GM21528 (cell line): Measurements from ENCODE around the gene PNLDC1.
"Not testable (repeated sequence)": the region's sequence is repeated elsewhere in the genome, so short reads cannot be mapped to it uniquely, and the experiment has no call there.

Experiments
- ATAC-seq: cut with Tn5 transposase; IDR thresholded peaks from one replicate; pipeline ENCODE4 v1.9.1; 2021; ENCODE audit warnings: mild to moderate bottlenecking, moderate library complexity; ENCODE audit not compliant: unreplicated experiment, low FRiP score

The PNLDC1 gene

GRCh38 chr6:159778542-159779103, 21.5 kb upstream of the PNLDC1 start:
- ATAC-seq: no peak

- ATAC-seq: no peak
These were observed 11.8 kb upstream of the PNLDC1 start for GRCh38 chr6:159788276-159788675.

GRCh38 chr6:159788753-159789376, 11.2 kb upstream of the PNLDC1 start:
- ATAC-seq: no peak

GRCh38 chr6:159789377-159790148, 10.5 kb upstream of the PNLDC1 start, which contains the start of gene TCP1:
TSS of gene TCP1 (minus strand) at chr6:159789602. CDS start at chr6:159789468, 134 bp downstream.
- peak; percentile 81 for ATAC-seq

- peak; percentile 83 for ATAC-seq
These were observed 9.7 kb upstream of the PNLDC1 start, which contains the start of gene MRPL18 for GRCh38 chr6:159790149-159790955. TSS of gene MRPL18 (plus strand) at chr6:159790467. CDS start at chr6:159790588, 121 bp downstream.

GRCh38 chr6:159790956-159791598, 9.0 kb upstream of the PNLDC1 start:
- no peak for ATAC-seq

GRCh38 chr6:159794976-159795375, 5.1 kb upstream of the PNLDC1 start:
- ATAC-seq: not testable (repeated sequence)

GRCh38 chr6:159797554-159797953, 2.5 kb upstream of the PNLDC1 start:
- no peak for ATAC-seq

- no peak for ATAC-seq
These were observed 1.9 kb downstream of the PNLDC1 start for GRCh38 chr6:159801935-159802334.

- no peak for ATAC-seq
These were observed 4.4 kb downstream of the PNLDC1 start for GRCh38 chr6:159804504-159804903.

GRCh38 chr6:159805440-159806020, 5.5 kb downstream of the PNLDC1 start:
- ATAC-seq: no peak

- ATAC-seq: no peak
These were observed 6.0 kb downstream of the PNLDC1 start for GRCh38 chr6:159806021-159806458.

GRCh38 chr6:159807150-159807858, 7.2 kb downstream of the PNLDC1 start:
- no peak for ATAC-seq

GRCh38 chr6:159808647-159809046, 8.6 kb downstream of the PNLDC1 start:
- ATAC-seq: no peak

- no peak for ATAC-seq
These were observed 9.1 kb downstream of the PNLDC1 start for GRCh38 chr6:159809149-159809548.

- no peak for ATAC-seq
These were observed 13.7 kb downstream of the PNLDC1 start for GRCh38 chr6:159813781-159814180.

- no peak for ATAC-seq
These were observed 15.3 kb downstream of the PNLDC1 start for GRCh38 chr6:159815410-159815809.

- ATAC-seq: not testable (repeated sequence)
These were observed 16.7 kb downstream of the PNLDC1 start for GRCh38 chr6:159816775-159817174.
